NB4 (cell line): ENCODE measurements around the gene GALNT9.
"Not testable (repeated sequence)": the region's sequence is repeated elsewhere in the genome, so short reads cannot be mapped to it uniquely, and the experiment has no call there.

Source experiments
- DNase-seq: peaks from one replicate; pipeline ENCODE4 v3.0.0; 2010; ENCODE audit warnings: low read depth
- H3K4me3 ChIP-seq: one replicate; pipeline ENCODE4 v1.5.1; 2011; ENCODE audit warnings: mild to moderate bottlenecking, low read depth, low read length, moderate library complexity
- CTCF ChIP-seq: IDR thresholded peaks from one replicate; pipeline ENCODE4 v1.5.1; 2012; ENCODE audit warnings: low read depth, low read length
- MAX ChIP-seq: IDR thresholded peaks from 2 replicates; pipeline ENCODE4 v1.6.1; 2011; ENCODE audit warnings: low read depth, low read length
- MYC ChIP-seq: IDR thresholded peaks from 2 replicates; pipeline ENCODE4 v1.6.1; 2011; ENCODE audit warnings: low read depth, low read length
- POLR2A ChIP-seq: IDR thresholded peaks from 2 replicates; pipeline ENCODE4 v1.6.1; 2011; ENCODE audit warnings: mild to moderate bottlenecking; ENCODE audit not compliant: insufficient read length; ENCODE audit errors: extremely low read depth

GALNT9 gene

GRCh38 chr12:132329036-132329719, at the start of gene GALNT9:
Gene GALNT9, minus strand, starts transcription at chr12:132329589. Its CDS starts 386 bp downstream, at chr12:132329203.
- TF ChIP-seq MAX: no peak
- no peak for TF ChIP-seq CTCF
- TF ChIP-seq POLR2A: no peak
- TF ChIP-seq MYC: no peak
- peak within 1 kb of the TSS; percentile 42 for H3K4me3 ChIP-seq
- peak; percentile 55 for DNase-seq

- DNase-seq, H3K4me3 ChIP-seq: not testable (repeated sequence)
Observed at GRCh38 chr12:132379057-132379456, 49.7 kb upstream of the GALNT9 start.

- no peak for DNase-seq
- H3K4me3 ChIP-seq: no peak overlapping the region
- TF ChIP-seq CTCF (no peak), MAX (no peak), POLR2A (no peak), MYC (no peak)
Observed at GRCh38 chr12:132377147-132377546, 47.8 kb upstream of the GALNT9 start.

GRCh38 chr12:132376464-132376830, 47.1 kb upstream of the GALNT9 start:
- no peak overlapping the region for H3K4me3 ChIP-seq
- no peak for TF ChIP-seq CTCF
- no peak for TF ChIP-seq POLR2A
- no peak for TF ChIP-seq MAX
- no peak for TF ChIP-seq MYC
- no peak for DNase-seq

GRCh38 chr12:132375747-132376463, 46.5 kb upstream of the GALNT9 start:
- TF ChIP-seq CTCF (no peak), MYC (no peak), POLR2A (no peak), MAX (no peak)
- DNase-seq: peak; percentile 68
- no peak overlapping the region for H3K4me3 ChIP-seq

- no peak for DNase-seq
- no peak overlapping the region for H3K4me3 ChIP-seq
- TF ChIP-seq MAX (no peak), MYC (no peak), POLR2A (no peak), CTCF (no peak)
Observed at GRCh38 chr12:132374612-132375445, 45.4 kb upstream of the GALNT9 start.
